BE2C (cell line): ENCODE data around the gene PPFIBP1.
"Not testable (repeated sequence)": the region's sequence is repeated elsewhere in the genome, so short reads cannot be mapped to it uniquely, and the experiment has no call there.

ENCODE experiments used
- DNase-seq: peaks from one replicate; pipeline ENCODE4 v3.0.0-alpha.2; 2020
- H3K27me3 ChIP-seq: fragments of 250-450 bp; sonication (Bioruptor Pico); 2 replicates; pipeline ENCODE4 v1.5.1; 2020; ENCODE audit warnings: mild to moderate bottlenecking
- H3K36me3 ChIP-seq: fragments of 250-450 bp; sonication (Bioruptor Pico); 2 replicates; pipeline ENCODE4 v1.5.1; 2020; ENCODE audit warnings: mild to moderate bottlenecking
- H3K4me1 ChIP-seq: fragments of 250-450 bp; sonication (Bioruptor Pico); 2 replicates; pipeline ENCODE4 v1.5.1; 2020
- H3K4me3 ChIP-seq: 2 replicates; pipeline ENCODE4 v1.5.1; 2011; ENCODE audit warnings: low read depth, low read length
- H3K9me3 ChIP-seq: fragments of 250-450 bp; sonication (Bioruptor Pico); 2 replicates; pipeline ENCODE4 v1.5.1; 2020
- TF ChIP-seq, protein P1 (sequence below): IDR thresholded peaks from 2 replicates; pipeline ENCODE4 v1.5.1; 2012; ENCODE audit warnings: mild to moderate bottlenecking, low read depth, low read length

PPFIBP1 gene

DNA sequence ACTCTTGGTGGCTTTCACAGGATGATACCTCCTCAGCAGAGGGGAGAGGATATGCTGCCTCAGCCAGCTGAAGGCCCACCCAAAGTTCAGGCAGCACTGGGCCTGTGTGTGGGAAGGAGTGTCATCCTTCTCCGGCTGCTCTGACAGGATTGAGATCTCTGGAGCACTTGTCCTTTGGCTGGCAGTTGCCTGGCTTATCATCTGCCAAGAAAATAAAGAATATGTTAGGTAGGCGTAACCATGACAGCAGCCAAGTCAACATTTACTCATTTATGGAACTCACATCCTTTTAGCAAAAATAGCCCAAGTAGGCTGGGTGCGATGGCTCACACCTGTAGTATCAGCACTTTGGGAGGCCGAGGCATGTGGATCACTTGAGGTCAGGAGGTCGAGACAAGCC, 68.5 kb downstream of the PPFIBP1 start:
- TF ChIP-seq, protein P1, sequence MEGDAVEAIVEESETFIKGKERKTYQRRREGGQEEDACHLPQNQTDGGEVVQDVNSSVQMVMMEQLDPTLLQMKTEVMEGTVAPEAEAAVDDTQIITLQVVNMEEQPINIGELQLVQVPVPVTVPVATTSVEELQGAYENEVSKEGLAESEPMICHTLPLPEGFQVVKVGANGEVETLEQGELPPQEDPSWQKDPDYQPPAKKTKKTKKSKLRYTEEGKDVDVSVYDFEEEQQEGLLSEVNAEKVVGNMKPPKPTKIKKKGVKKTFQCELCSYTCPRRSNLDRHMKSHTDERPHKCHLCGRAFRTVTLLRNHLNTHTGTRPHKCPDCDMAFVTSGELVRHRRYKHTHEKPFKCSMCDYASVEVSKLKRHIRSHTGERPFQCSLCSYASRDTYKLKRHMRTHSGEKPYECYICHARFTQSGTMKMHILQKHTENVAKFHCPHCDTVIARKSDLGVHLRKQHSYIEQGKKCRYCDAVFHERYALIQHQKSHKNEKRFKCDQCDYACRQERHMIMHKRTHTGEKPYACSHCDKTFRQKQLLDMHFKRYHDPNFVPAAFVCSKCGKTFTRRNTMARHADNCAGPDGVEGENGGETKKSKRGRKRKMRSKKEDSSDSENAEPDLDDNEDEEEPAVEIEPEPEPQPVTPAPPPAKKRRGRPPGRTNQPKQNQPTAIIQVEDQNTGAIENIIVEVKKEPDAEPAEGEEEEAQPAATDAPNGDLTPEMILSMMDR: no peak
- H3K9me3 ChIP-seq: no peaks in the 10 kb centered on the region
- H3K27me3 ChIP-seq: no peaks in the 10 kb centered on the region
- H3K4me3 ChIP-seq: no peak overlapping the region
- H3K4me1 ChIP-seq: peaks cover 4% of the 10 kb centered on the region; the same call in 1 of the 2 replicates
- DNase-seq: no peak
- H3K36me3 ChIP-seq: no peaks in the 10 kb centered on the region

- TF ChIP-seq, protein P1: no peak
- DNase-seq: no peak
- no peaks in the 10 kb centered on the region for H3K27me3 ChIP-seq
- no peaks in the 10 kb centered on the region for H3K36me3 ChIP-seq
- H3K4me1 ChIP-seq: peaks cover 4% of the 10 kb centered on the region; the same call in 1 of the 2 replicates
- no peaks in the 10 kb centered on the region; the same call in 1 of the 2 replicates for H3K9me3 ChIP-seq
- H3K4me3 ChIP-seq: no peak overlapping the region
These were observed 69.3 kb downstream of the PPFIBP1 start for GRCh38 chr12:27593266-27593665.

DNA sequence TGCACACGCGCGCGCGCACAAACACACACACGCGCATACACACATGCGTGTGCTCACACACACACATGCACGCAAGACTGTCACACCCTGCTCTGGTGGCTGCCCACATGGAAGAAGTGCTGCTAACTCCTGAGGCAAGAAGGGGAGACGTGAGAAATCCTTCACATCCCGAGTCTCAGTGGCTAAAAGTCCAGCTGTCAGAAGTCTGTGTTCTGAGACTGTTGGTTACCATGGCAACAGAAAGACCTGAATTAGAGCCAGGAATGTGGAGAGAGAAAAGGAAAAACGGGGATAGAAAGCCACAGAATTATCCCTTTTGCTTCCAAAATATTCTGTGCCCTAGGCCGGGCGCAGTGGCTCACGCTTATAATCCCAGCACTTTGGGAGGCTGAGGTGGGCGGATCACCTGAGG, 71.2 kb downstream of the PPFIBP1 start:
- H3K4me1 ChIP-seq: peaks cover 4% of the 10 kb centered on the region; the same call in 1 of the 2 replicates
- H3K27me3 ChIP-seq: no peaks in the 10 kb centered on the region
- no peak overlapping the region for H3K4me3 ChIP-seq
- no peak for DNase-seq
- H3K9me3 ChIP-seq: no peaks in the 10 kb centered on the region; the same call in 1 of the 2 replicates
- H3K36me3 ChIP-seq: no peaks in the 10 kb centered on the region
- TF ChIP-seq, protein P1: no peak

- not testable (repeated sequence) for H3K9me3 ChIP-seq, H3K27me3 ChIP-seq, H3K36me3 ChIP-seq, H3K4me3 ChIP-seq, DNase-seq, H3K4me1 ChIP-seq
These were observed 74.9 kb downstream of the PPFIBP1 start for GRCh38 chr12:27598866-27599265.

DNA sequence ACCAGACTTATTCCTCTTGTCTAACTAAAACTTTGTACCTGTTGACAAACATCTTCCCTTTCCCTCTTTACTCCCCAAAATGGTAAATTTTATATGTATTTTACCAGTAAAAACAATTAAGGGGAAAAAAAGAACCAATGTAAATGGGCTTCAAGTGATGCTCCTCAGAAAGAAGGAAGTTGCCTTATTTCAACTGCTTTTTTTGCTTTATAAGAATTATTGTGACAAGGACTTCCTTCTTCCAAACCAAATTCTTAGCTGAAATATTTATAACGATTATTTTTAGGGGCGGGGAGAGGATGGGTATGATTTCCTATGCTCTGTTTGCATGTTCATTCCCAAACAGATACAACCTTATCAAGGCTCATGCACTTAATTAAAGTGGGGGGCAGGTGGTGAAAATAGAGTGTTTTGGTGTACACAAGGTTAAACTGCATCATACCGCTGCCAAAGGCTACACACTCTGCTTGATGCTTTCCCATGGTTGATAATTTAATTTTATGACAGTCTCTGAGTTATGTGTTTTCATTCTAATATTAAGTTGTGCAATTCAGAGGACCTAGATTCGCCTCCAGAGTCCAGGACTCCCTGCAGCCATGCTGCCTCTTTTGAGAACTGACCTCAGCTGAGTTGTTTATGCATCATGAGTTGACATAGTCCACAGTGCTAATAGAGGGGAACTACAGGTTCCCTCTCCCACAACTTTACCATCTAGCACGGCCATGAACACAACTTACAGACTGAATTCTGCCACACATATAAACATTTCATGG, 77.2 kb downstream of the PPFIBP1 start:
- not testable (repeated sequence) for H3K4me1 ChIP-seq, H3K9me3 ChIP-seq, H3K4me3 ChIP-seq, DNase-seq, H3K27me3 ChIP-seq, H3K36me3 ChIP-seq

DNA sequence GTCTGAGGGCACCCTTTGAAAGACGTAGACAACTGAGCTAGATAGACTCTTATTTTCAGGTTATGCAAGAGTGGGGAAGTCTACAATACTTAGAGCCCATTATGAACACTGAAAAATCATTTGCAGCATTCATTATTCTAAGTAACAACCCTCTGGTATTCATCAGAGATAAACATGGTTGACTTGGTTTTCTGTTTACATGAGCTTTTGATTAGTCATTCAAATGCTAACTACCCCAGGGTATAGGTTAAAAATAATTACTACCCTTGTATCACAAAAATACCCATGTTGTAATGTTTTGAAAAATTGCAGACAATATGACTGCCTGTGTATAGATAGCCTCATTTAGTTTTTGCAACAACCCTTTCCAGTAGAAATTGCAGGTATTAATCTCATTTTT, 78.5 kb downstream of the PPFIBP1 start:
- DNase-seq: no peak
- H3K4me1 ChIP-seq: 0 out of 2 replicates have a peak, but pooled peaks cover 3% of the 10 kb centered on the region
- TF ChIP-seq, protein P1: no peak
- no peaks in the 10 kb centered on the region for H3K36me3 ChIP-seq
- H3K27me3 ChIP-seq: no peaks in the 10 kb centered on the region
- H3K9me3 ChIP-seq: no peaks in the 10 kb centered on the region; the same call in 1 of the 2 replicates
- H3K4me3 ChIP-seq: no peak overlapping the region

DNA sequence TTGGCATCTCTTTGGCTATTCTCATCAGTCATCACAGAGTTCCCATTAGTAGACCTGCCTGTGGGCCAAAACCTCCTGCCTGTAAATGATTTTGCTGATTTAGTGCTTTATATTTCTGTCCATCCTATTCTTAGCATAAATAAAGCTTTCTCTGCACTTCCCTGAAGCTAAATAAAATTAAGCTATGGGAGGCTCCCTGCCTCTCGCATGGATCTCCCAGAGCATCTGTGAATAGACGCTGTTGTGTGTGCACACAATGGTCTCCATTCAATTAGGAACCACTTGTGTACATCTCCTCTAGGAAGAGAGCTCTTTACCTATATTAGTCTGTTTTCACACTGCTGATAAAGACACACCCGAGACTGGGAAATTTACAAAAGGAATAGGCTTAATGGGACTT, 80.4 kb downstream of the PPFIBP1 start:
- 0 out of 2 replicates have a peak, but pooled peaks cover 3% of the 10 kb centered on the region for H3K4me1 ChIP-seq
- no peak for DNase-seq
- H3K4me3 ChIP-seq: no peak overlapping the region
- no peaks in the 10 kb centered on the region for H3K27me3 ChIP-seq
- no peaks in the 10 kb centered on the region for H3K36me3 ChIP-seq
- TF ChIP-seq, protein P1: no peak
- no peaks in the 10 kb centered on the region for H3K9me3 ChIP-seq
